NCI-H2196 treated with DMSO at 0.1 percent for 48 hours (cell line): ENCODE results near the gene OR6T1.

Experiments used
- DNase-seq: peaks from one replicate; lab custom pipeline; 2025; ENCODE audit not compliant: unreplicated experiment; lab: John Stamatoyannopoulos, UW

The OR6T1 gene

GRCh38 chr11:123943738-123944137 lies at the start of gene OR6T1:
Gene OR6T1 (minus strand): TSS chr11:123943838. CDS start chr11:123943838, 0 bp downstream.
- no peak for DNase-seq

- no peak for DNase-seq
Measured at GRCh38 chr11:123979311-123979710, 35.7 kb upstream of the OR6T1 start.

GRCh38 chr11:123977731-123978347 lies 34.2 kb upstream of the OR6T1 start, which contains the start of gene OR10S1:
Gene OR10S1 (minus strand): TSS chr11:123977781. CDS start chr11:123977664, 117 bp downstream.
- DNase-seq = no peak

GRCh38 chr11:123976770-123977560 lies 33.3 kb upstream of the OR6T1 start:
- DNase-seq = no peak

GRCh38 chr11:123973816-123974215 lies 30.2 kb upstream of the OR6T1 start:
- no peak for DNase-seq

GRCh38 chr11:123956752-123957151 lies 13.1 kb upstream of the OR6T1 start:
- no peak for DNase-seq

GRCh38 chr11:123945132-123945531 lies 1.5 kb upstream of the OR6T1 start:
- no peak for DNase-seq

- no peak for DNase-seq
Measured at GRCh38 chr11:123942413-123942812, 1.2 kb downstream of the OR6T1 start.

GRCh38 chr11:123939317-123939716 lies 4.3 kb downstream of the OR6T1 start, which contains the start of gene OR4D5:
Gene OR4D5 (plus strand): TSS chr11:123939617. CDS start chr11:123939617, 0 bp downstream.
- DNase-seq = no peak

GRCh38 chr11:123924027-123924426 lies 19.6 kb downstream of the OR6T1 start:
- DNase-seq = no peak

GRCh38 chr11:123920943-123921342 lies 22.7 kb downstream of the OR6T1 start:
- DNase-seq = no peak

GRCh38 chr11:123905826-123906225 lies 37.8 kb downstream of the OR6T1 start:
- DNase-seq = no peak

- DNase-seq = no peak
Measured at GRCh38 chr11:123904932-123905331, 38.7 kb downstream of the OR6T1 start.

GRCh38 chr11:123903932-123904331 lies 39.7 kb downstream of the OR6T1 start:
- no peak for DNase-seq

- DNase-seq = no peak
Measured at GRCh38 chr11:123901867-123902266, 41.8 kb downstream of the OR6T1 start, which contains the start of gene OR8D4. Gene OR8D4 (plus strand): TSS chr11:123902167. CDS start chr11:123906432, 4,265 bp downstream.

GRCh38 chr11:123899792-123900191 lies 43.8 kb downstream of the OR6T1 start:
- no peak for DNase-seq
